Large intestine (tissue), 3 donors: ENCODE data around the gene TPST2. TPM values are rescaled to one million over a fixed set of nuclear protein-coding genes. Genes with fewer than 3 reads are reported as not detected.
"Not testable (repeated sequence)": the region's sequence is repeated elsewhere in the genome, so short reads cannot be mapped to it uniquely, and the experiment has no call there.

ENCODE experiments used
- DNase-seq, 2 donors: peaks; one replicate each; pipeline versions ENCODE4 v3.0.0 to v3.0.0-alpha.2; 2013
- H3K27ac ChIP-seq: one replicate; pipeline ENCODE4 v1.5.1; 2013; ENCODE audit warnings: low read length
- H3K27me3 ChIP-seq: 2 replicates; pipeline ENCODE4 v1.6.1; 2013; ENCODE audit warnings: low read length; ENCODE audit not compliant: control insufficient read depth, insufficient read depth
- H3K36me3 ChIP-seq: 2 replicates; pipeline ENCODE4 v1.6.1; 2013; ENCODE audit warnings: low read length; ENCODE audit not compliant: control insufficient read depth, insufficient read depth
- H3K4me1 ChIP-seq: one replicate; pipeline ENCODE4 v1.6.1; 2013; ENCODE audit warnings: low read length; ENCODE audit not compliant: control insufficient read depth, insufficient read depth
- H3K4me3 ChIP-seq: one replicate; pipeline ENCODE4 v1.5.1; 2013; ENCODE audit warnings: low read length
- H3K9me3 ChIP-seq: one replicate; pipeline ENCODE4 v1.6.1; 2013; ENCODE audit warnings: mild to moderate bottlenecking, low read depth, low read length, moderate library complexity; ENCODE audit not compliant: control insufficient read depth
- WGBS: methylation state at CpG from one replicate; pipeline ENCODE4 v1.1.5; 2013; ENCODE audit warnings: low lambda C conversion rate; ENCODE audit not compliant: insufficient coverage; 5-methylcytosine and 5-hydroxymethylcytosine counted together
- polyA plus RNA-seq: library from polyadenylated mRNA; unstranded; fragments of 120-200 nt; gene quantifications from one replicate; pipeline ENCODE4 v1.2.1, GENCODE V29; 2013

Gene TPST2
- polyA plus RNA-seq, 1 donor = 27.5 TPM

- not testable (repeated sequence) for DNase-seq, H3K4me1 ChIP-seq, H3K4me3 ChIP-seq, H3K36me3 ChIP-seq, H3K9me3 ChIP-seq, H3K27ac ChIP-seq
- peaks cover 18% of the 10 kb centered on the region for H3K27me3 ChIP-seq
- 0% methylated on average over 1 of the region's 10 CpGs for WGBS
These were observed 23.8 kb upstream of the TPST2 start for GRCh38 chr22:26613753-26614152.

- Histone ChIP-seq H3K4me3 (no peak overlapping the region), H3K4me1 (peaks cover 2% of the 10 kb centered on the region), H3K9me3 (no peaks in the 10 kb centered on the region), H3K36me3 (no peaks in the 10 kb centered on the region), H3K27ac (no peak overlapping the region), H3K27me3 (peaks cover 18% of the 10 kb centered on the region)
- WGBS = no CpG with 5 or more reads among the region's 4 CpGs
- no peak for DNase-seq
These were observed 22.7 kb upstream of the TPST2 start for GRCh38 chr22:26612652-26613051.

- DNase-seq = no peak
- WGBS = no CpG with 5 or more reads among the region's 2 CpGs
- H3K27ac ChIP-seq = no peak overlapping the region
- H3K36me3 ChIP-seq = no peaks in the 10 kb centered on the region
- H3K27me3 ChIP-seq = peaks cover 18% of the 10 kb centered on the region
- no peaks in the 10 kb centered on the region for H3K9me3 ChIP-seq
- no peaks in the 10 kb centered on the region for H3K4me1 ChIP-seq
- H3K4me3 ChIP-seq = no peak overlapping the region
These were observed 21.1 kb upstream of the TPST2 start for GRCh38 chr22:26610996-26611395.

GRCh38 chr22:26610072-26610958 lies 20.4 kb upstream of the TPST2 start:
- no CpG with 5 or more reads among the region's 12 CpGs for WGBS
- H3K4me3 ChIP-seq = no peak overlapping the region
- H3K27ac ChIP-seq = no peak overlapping the region
- DNase-seq = no peak
- peaks cover 18% of the 10 kb centered on the region for H3K27me3 ChIP-seq
- no peaks in the 10 kb centered on the region for H3K9me3 ChIP-seq
- no peaks in the 10 kb centered on the region for H3K4me1 ChIP-seq
- H3K36me3 ChIP-seq = no peaks in the 10 kb centered on the region

GRCh38 chr22:26609287-26609686 lies 19.4 kb upstream of the TPST2 start:
- Histone ChIP-seq H3K27me3 (peaks cover 15% of the 10 kb centered on the region), H3K27ac (no peak overlapping the region), H3K9me3 (no peaks in the 10 kb centered on the region), H3K4me3 (no peak overlapping the region), H3K36me3 (no peaks in the 10 kb centered on the region), H3K4me1 (no peaks in the 10 kb centered on the region)
- 100% methylated on average over 2 of the region's 2 CpGs for WGBS
- no peak for DNase-seq

- Histone ChIP-seq H3K27ac (no peak overlapping the region), H3K36me3 (no peaks in the 10 kb centered on the region), H3K9me3 (no peaks in the 10 kb centered on the region), H3K27me3 (peaks cover 10% of the 10 kb centered on the region), H3K4me1 (no peaks in the 10 kb centered on the region), H3K4me3 (no peak overlapping the region)
- DNase-seq = no peak
- WGBS = no CpG with 5 or more reads among the region's 2 CpGs
These were observed 18.2 kb upstream of the TPST2 start for GRCh38 chr22:26608129-26608528.

- Histone ChIP-seq H3K27me3 (peaks cover 3% of the 10 kb centered on the region), H3K4me3 (no peak overlapping the region), H3K9me3 (no peaks in the 10 kb centered on the region), H3K27ac (no peak overlapping the region), H3K36me3 (no peaks in the 10 kb centered on the region), H3K4me1 (no peaks in the 10 kb centered on the region)
- WGBS = no CpG with 5 or more reads among the region's 4 CpGs
- DNase-seq = no peak
These were observed 16.7 kb upstream of the TPST2 start for GRCh38 chr22:26606611-26607010.

- Histone ChIP-seq H3K36me3 (no peaks in the 10 kb centered on the region), H3K27me3 (peaks cover 3% of the 10 kb centered on the region), H3K4me3 (no peak overlapping the region), H3K9me3 (no peaks in the 10 kb centered on the region), H3K27ac (no peak overlapping the region), H3K4me1 (no peaks in the 10 kb centered on the region)
- DNase-seq = no peak
- no CpG with 5 or more reads among the region's 1 CpG for WGBS
These were observed 14.4 kb upstream of the TPST2 start for GRCh38 chr22:26604368-26604767.

GRCh38 chr22:26602127-26602526 lies 12.2 kb upstream of the TPST2 start:
- Histone ChIP-seq H3K9me3 (no peaks in the 10 kb centered on the region), H3K36me3 (no peaks in the 10 kb centered on the region), H3K4me3 (no peak overlapping the region), H3K27ac (no peak overlapping the region), H3K4me1 (no peaks in the 10 kb centered on the region), H3K27me3 (peaks cover under 1% of the 10 kb centered on the region)
- DNase-seq = no peak
- no CpG with 5 or more reads among the region's 4 CpGs for WGBS

GRCh38 chr22:26601726-26602125 lies 11.8 kb upstream of the TPST2 start:
- Histone ChIP-seq H3K4me3 (no peak overlapping the region), H3K36me3 (no peaks in the 10 kb centered on the region), H3K4me1 (no peaks in the 10 kb centered on the region), H3K27ac (no peak overlapping the region), H3K9me3 (no peaks in the 10 kb centered on the region), H3K27me3 (peaks cover 4% of the 10 kb centered on the region)
- no CpG with 5 or more reads among the region's 12 CpGs for WGBS
- DNase-seq = no peak

GRCh38 chr22:26599505-26599904 lies 9.6 kb upstream of the TPST2 start:
- WGBS = 60% methylated on average over 1 of the region's 11 CpGs

More at GRCh38 chr22:26599505-26599904, 9.6 kb upstream of the TPST2 start:
- Histone ChIP-seq H3K27ac (no peak overlapping the region), H3K4me3 (no peak overlapping the region), H3K27me3 (peaks cover 4% of the 10 kb centered on the region), H3K9me3 (no peaks in the 10 kb centered on the region), H3K4me1 (no peaks in the 10 kb centered on the region), H3K36me3 (no peaks in the 10 kb centered on the region)
- no peak for DNase-seq
